ENCODE measurements around the gene SLC16A7. TPM values are rescaled to one million over a fixed set of nuclear protein-coding genes. Genes with fewer than 3 reads are reported as not detected.

Gene SLC16A7
- total and polyA plus RNA-seq, 9 of the 15 experiments (the other 6 are each of a cell fraction or from before 2014, with no cell fraction given): 0.18 TPM; not detected in 8

GRCh38 chr12:59660921-59661597 is 65.2 kb downstream of the SLC16A7 start:
- TF ChIP-seq ZNF444 (CRISPR knock-in tag; IDR thresholded peaks at IDR 0.05) (no peak), NUFIP1 (IDR thresholded peaks at IDR 0.05; ENCODE audit: partially characterized antibody) (no peak), SNRNP70 (optimal IDR thresholded peaks at IDR 0.05; ENCODE audit: low read depth, low read length) (no peak), MNT (conservative IDR thresholded peaks at IDR 0.05) (no peak), ASH1L (IDR thresholded peaks at IDR 0.05; ENCODE audit: borderline replicate concordance, low read depth, partially characterized antibody) (no peak), CUX1 (CRISPR knock-in tag; IDR thresholded peaks at IDR 0.05) (no peak), E2F4 (CRISPR knock-in tag; IDR thresholded peaks at IDR 0.05; ENCODE audit: low read depth) (no peak), RHOXF2B (CRISPR knock-in tag; conservative IDR thresholded peaks at IDR 0.05) (no peak), SIX5 (IDR thresholded peaks at IDR 0.05; ENCODE audit: borderline replicate concordance in 1 of 2, insufficient read depth in 1 of 2, low read depth in 1 of 2, low read length in 2 of 2) (no peak), DPF2 (IDR thresholded peaks at IDR 0.05) (no peak)
- in situ Hi-C loops (cut with MboI) (no loop called here), intact Hi-C loops (cut with micrococcal nuclease) (no loop called here)
- no peaks in the 10 kb centered on the region for H3K9me1 ChIP-seq (ENCODE audit: control insufficient read depth, insufficient read depth, low read length)
- 0% methylated on average over 2 of the region's 2 CpGs for WGBS (ENCODE audit: insufficient coverage, low coverage, missing lambda C conversion rate)
- CTCF ChIA-PET (ENCODE audit: low intra/inter-chr PET ratio): no interaction called here
- no TSS peak for BruUV-seq (replicated peaks)
- POLR2A ChIA-PET: no interaction called here
- no peaks in the 10 kb centered on the region for H3K79me2 ChIP-seq (ENCODE audit: control insufficient read depth, insufficient read depth, low read length)
- no peak overlapping the region for H3K4me2 ChIP-seq (ENCODE audit: insufficient read depth, low read length)
- no peak overlapping the region for H3K27ac ChIP-seq (ENCODE audit: extremely low read depth, low read depth, low read length)
- no peak overlapping the region for H3K4me3 ChIP-seq
- H4K20me1 ChIP-seq (replicated peaks; ENCODE audit: control insufficient read depth, insufficient read depth, low read length): no peaks in the 10 kb centered on the region
- no peaks in the 10 kb centered on the region for H3K27me3 ChIP-seq (ENCODE audit: control insufficient read depth in 2 of 2, insufficient read depth in 2 of 2, low read length in 2 of 2)
- FAIRE-seq (no peak), ATAC-seq (no peak), DNase-seq (ENCODE audit: extremely low read depth in 1 of 4, low spot score in 3 of 4) (no peak)
- H3K36me3 ChIP-seq (ENCODE audit: control insufficient read depth, insufficient read depth, low read length): no peaks in the 10 kb centered on the region
- H3K9me3 ChIP-seq (replicated peaks; ENCODE audit: control insufficient read depth, insufficient read depth, low read depth, low read length): no peaks in the 10 kb centered on the region; the same call in 1 of the 2 replicates
- no peak overlapping the region for H2AFZ ChIP-seq (ENCODE audit: low read depth, low read length)
- no peak overlapping the region for H3K9ac ChIP-seq (ENCODE audit: insufficient read depth in 1 of 2, low read depth in 2 of 2, low read length in 2 of 2)
- no peaks in the 10 kb centered on the region for H3K4me1 ChIP-seq (replicated peaks in 1 of 2; ENCODE audit: control insufficient read depth in 2 of 2, insufficient read depth in 2 of 2, low read length in 2 of 2)
